Tibial nerve (tissue), 4 donors: ENCODE data around the gene TDP1.

Experiments
- EP300 ChIP-seq, 2 donors: sonication (generic); formaldehyde crosslinking; IDR thresholded peaks; one replicate each; pipeline ENCODE4 v1.6.1; 2017; ENCODE audit warnings: antibody characterized with exemption in 2 of 2, mild to moderate bottlenecking in 1 of 2
- POLR2A ChIP-seq, 2 donors: fragments of 450-650 bp; IDR thresholded peaks; one replicate each; pipeline ENCODE4 v1.6.1; 2017; ENCODE audit warnings: antibody characterized with exemption in 2 of 2, mild to moderate bottlenecking in 2 of 2, moderate library complexity in 2 of 2
- TF ChIP-seq, protein P1 (sequence below), 5 experiments: fragments of 200-600 bp in 3 of 5; fragments of 450-650 bp in 2 of 5; sonication (generic) in 3 of 5; IDR thresholded peaks; one replicate each; pipeline ENCODE4 v1.5.1; 2016 to 2019; ENCODE audit warnings: antibody characterized with exemption in 5 of 5, mild to moderate bottlenecking in 3 of 5, moderate library complexity in 2 of 5

DNA sequence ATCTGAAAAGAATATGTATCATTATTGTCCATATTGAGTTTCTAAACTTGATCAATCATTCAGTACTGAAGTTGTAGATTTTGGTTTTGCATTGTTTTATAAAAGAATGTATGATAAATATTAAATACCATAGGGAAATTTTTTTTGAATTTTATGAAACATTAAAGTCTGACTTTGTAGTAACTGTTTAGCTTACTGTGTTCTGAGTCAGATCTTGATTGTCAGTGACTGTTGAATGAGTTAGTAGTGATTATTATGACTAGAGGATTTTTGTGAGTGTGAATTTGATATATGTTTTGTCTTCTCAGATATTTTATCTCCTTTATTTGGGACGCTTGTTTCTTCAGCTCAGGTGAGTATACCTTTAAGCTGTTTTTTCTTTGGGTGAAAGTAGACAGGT is 10.1 kb downstream of the TDP1 start:
- TF ChIP-seq, protein P1, sequence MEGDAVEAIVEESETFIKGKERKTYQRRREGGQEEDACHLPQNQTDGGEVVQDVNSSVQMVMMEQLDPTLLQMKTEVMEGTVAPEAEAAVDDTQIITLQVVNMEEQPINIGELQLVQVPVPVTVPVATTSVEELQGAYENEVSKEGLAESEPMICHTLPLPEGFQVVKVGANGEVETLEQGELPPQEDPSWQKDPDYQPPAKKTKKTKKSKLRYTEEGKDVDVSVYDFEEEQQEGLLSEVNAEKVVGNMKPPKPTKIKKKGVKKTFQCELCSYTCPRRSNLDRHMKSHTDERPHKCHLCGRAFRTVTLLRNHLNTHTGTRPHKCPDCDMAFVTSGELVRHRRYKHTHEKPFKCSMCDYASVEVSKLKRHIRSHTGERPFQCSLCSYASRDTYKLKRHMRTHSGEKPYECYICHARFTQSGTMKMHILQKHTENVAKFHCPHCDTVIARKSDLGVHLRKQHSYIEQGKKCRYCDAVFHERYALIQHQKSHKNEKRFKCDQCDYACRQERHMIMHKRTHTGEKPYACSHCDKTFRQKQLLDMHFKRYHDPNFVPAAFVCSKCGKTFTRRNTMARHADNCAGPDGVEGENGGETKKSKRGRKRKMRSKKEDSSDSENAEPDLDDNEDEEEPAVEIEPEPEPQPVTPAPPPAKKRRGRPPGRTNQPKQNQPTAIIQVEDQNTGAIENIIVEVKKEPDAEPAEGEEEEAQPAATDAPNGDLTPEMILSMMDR (IDR thresholded peaks at IDR 0.05) = no peak
- TF ChIP-seq POLR2A (IDR thresholded peaks at IDR 0.05) = no peak
- no peak for TF ChIP-seq EP300 (IDR thresholded peaks at IDR 0.05)
